Calu3 (cell line): ENCODE measurements around the gene TMEM181. TPM values are rescaled to one million over a fixed set of nuclear protein-coding genes. Genes with fewer than 3 reads are reported as not detected.
"Not testable (repeated sequence)": the region's sequence is repeated elsewhere in the genome, so short reads cannot be mapped to it uniquely, and the experiment has no call there.

Source experiments
- BruUV-seq: library from RNA; stranded (reverse); fragments of 400-500 nt; replicated peaks from 2 replicates; lab custom pipeline; 2021; lab: Mats Ljungman, UMichigan
- CTCF ChIA-PET: fragments of 300-600 bp; sonication (Branson Sonifier 250); formaldehyde crosslinking; loops from one replicate; lab custom pipeline; 2022; ENCODE audit warnings: antibody characterized with exemption; lab: Charles Lee
- DNase-seq: peaks from one replicate; pipeline ENCODE4 v3.0.0; 2022
- H3K27ac Mint-ChIP-seq: one replicate; pipeline ENCODE4 v1.8.0; 2022; ENCODE audit warnings: mixed read lengths; ENCODE audit not compliant: unreplicated experiment
- H3K27me3 Mint-ChIP-seq: one replicate; pipeline ENCODE4 v1.8.0; 2022; ENCODE audit warnings: mixed read lengths; ENCODE audit not compliant: unreplicated experiment
- H3K36me3 Mint-ChIP-seq: one replicate; pipeline ENCODE4 v1.8.0; 2022; ENCODE audit warnings: mild to moderate bottlenecking, moderate library complexity, mixed read lengths; ENCODE audit not compliant: insufficient read depth, unreplicated experiment
- H3K4me1 Mint-ChIP-seq: one replicate; pipeline ENCODE4 v1.8.0; 2022; ENCODE audit warnings: mild to moderate bottlenecking, low read depth, mixed read lengths; ENCODE audit not compliant: unreplicated experiment
- H3K4me3 Mint-ChIP-seq: one replicate; pipeline ENCODE4 v1.8.0; 2022; ENCODE audit warnings: mild to moderate bottlenecking, low read depth, moderate library complexity, mixed read lengths; ENCODE audit not compliant: unreplicated experiment
- H3K9me3 Mint-ChIP-seq: one replicate; pipeline ENCODE4 v1.8.0; 2022; ENCODE audit warnings: low read depth, mixed read lengths; ENCODE audit not compliant: unreplicated experiment
- intact Hi-C: fragments of 100-400 bp; cut with micrococcal nuclease; formaldehyde crosslinking; loops from one replicate; pipeline ENCODE4 v1.10.0; 2022; ENCODE audit not compliant: unreplicated experiment
- total RNA-seq: library from RNA; stranded (reverse); gene quantifications from 2 replicates; pipeline ENCODE4 v1.2.3, GENCODE V29; 2022
- TF ChIP-seq, protein P1 (sequence below): fragments of 200-600 bp; IDR thresholded peaks from one replicate; pipeline ENCODE4 v1.8.0; 2022; ENCODE audit warnings: antibody characterized with exemption; ENCODE audit not compliant: unreplicated experiment

TMEM181 gene
- total RNA-seq, 1 experiment from 2014 or later: 48.7 TPM

DNA sequence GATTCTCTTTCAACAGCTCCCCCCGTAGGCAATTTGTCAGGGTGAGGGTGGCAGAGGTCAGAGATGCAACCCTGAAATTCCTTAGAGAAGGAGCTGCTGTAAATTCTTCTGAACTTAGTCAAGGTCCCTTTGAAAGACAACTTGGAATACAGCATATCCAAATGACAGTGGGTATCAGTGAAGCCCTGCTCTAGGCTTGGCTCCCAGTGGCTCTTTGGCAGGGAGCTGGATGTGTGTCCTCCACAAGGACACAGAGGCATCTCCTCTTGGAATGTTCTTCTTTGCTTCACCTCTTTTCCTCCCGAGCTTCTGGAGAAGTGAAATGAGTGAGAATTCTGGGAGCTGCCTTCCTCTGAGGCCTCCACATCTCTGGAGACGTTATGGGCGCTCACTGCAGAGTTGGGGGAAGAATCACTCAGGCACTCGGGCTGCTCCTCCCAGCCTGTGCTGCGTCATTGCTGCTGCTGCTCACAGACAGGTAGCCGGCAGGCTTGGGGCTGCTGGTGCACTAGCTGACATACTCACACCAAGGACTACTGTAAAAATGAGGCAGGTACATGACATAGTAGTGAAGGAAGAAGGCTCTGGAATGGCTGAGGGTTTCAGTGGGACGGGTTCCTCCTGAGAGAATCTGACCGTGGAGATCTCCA is 50.6 kb downstream of the TMEM181 start:
- Mint-ChIP-seq H3K36me3 (peaks cover 12% of the 10 kb centered on the region), H3K9me3 (no peaks in the 10 kb centered on the region), H3K4me3 (no peak overlapping the region), H3K27me3 (no peaks in the 10 kb centered on the region), H3K27ac (no peak overlapping the region), H3K4me1 (peaks cover 7% of the 10 kb centered on the region)
- no peak for DNase-seq
- TF ChIP-seq, protein P1, sequence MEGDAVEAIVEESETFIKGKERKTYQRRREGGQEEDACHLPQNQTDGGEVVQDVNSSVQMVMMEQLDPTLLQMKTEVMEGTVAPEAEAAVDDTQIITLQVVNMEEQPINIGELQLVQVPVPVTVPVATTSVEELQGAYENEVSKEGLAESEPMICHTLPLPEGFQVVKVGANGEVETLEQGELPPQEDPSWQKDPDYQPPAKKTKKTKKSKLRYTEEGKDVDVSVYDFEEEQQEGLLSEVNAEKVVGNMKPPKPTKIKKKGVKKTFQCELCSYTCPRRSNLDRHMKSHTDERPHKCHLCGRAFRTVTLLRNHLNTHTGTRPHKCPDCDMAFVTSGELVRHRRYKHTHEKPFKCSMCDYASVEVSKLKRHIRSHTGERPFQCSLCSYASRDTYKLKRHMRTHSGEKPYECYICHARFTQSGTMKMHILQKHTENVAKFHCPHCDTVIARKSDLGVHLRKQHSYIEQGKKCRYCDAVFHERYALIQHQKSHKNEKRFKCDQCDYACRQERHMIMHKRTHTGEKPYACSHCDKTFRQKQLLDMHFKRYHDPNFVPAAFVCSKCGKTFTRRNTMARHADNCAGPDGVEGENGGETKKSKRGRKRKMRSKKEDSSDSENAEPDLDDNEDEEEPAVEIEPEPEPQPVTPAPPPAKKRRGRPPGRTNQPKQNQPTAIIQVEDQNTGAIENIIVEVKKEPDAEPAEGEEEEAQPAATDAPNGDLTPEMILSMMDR: no peak
- intact Hi-C loops: no loop called here
- BruUV-seq: no TSS peak
- CTCF ChIA-PET: no interaction called here

DNA sequence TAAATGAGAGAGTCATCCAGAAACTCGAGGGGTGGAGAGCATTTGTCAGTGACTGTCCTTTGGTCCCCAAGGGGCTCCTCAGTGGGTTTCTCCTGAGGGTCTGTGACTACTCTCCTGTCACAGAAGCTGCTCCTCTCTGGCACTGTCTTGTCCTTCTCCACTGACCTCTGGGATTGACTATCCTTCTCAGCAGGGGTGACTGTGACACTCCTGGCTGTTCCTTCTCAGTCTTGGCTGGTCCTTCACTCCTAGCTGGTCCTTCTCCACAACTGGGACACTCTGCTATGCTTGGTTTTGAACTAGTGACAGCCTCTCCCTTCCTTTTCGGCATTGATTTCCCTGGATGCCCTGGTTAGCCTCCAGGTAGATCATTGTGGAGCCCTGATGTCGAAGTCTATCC is 51.1 kb downstream of the TMEM181 start:
- TF ChIP-seq, protein P1: no peak
- no peak overlapping the region for H3K4me3 Mint-ChIP-seq
- no peak overlapping the region for H3K27ac Mint-ChIP-seq
- H3K36me3 Mint-ChIP-seq: peaks cover 10% of the 10 kb centered on the region
- DNase-seq: no peak
- intact Hi-C loops: no loop called here
- CTCF ChIA-PET: no interaction called here
- peaks cover 7% of the 10 kb centered on the region for H3K4me1 Mint-ChIP-seq
- H3K27me3 Mint-ChIP-seq: no peaks in the 10 kb centered on the region
- H3K9me3 Mint-ChIP-seq: no peaks in the 10 kb centered on the region
- BruUV-seq: no TSS peak

DNA sequence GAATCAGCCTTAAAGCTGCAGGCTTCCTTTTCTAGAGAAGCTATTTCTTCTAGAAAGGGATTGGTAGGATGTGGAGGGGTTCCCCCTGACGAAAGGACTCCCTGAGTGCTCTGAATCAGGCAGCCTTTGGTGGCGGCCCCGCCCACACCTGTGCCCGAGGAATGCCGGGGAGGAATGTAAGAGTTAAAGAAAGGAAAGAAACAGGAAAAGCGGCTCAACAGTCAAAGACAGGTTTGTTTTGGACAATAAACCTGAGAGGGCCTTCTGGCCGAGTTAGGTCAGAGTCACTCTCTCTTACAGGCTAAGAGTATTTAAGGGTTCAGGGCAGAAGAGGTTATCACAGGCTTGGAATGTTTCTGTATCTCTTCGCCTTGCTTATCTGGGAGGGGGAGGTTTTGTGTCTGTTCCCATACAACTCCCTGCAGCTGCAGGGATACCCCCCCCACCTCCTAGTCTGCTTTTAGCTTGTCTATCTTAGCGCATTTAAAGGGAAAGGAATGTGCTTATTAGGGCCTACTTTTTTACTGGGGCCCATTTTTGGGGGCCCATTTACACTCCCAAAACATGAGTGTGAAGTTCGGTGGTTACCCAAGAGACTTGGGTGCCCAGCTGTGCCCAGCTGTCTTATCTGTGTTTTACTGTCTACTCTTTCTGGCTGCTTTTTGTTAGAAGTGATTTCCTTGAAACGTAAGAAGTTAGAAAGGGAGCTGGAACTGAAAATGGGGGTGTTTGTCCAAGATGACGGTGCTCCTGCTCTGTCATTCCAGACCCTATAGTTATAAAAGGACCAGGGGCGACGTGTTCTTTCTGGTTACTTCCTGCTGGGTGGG is 51.9 kb downstream of the TMEM181 start:
- no TSS peak for BruUV-seq
- peaks cover 7% of the 10 kb centered on the region for H3K4me1 Mint-ChIP-seq
- TF ChIP-seq, protein P1: no peak
- H3K27me3 Mint-ChIP-seq: no peaks in the 10 kb centered on the region
- intact Hi-C loops: no loop called here
- no peak overlapping the region for H3K4me3 Mint-ChIP-seq
- peaks cover 10% of the 10 kb centered on the region for H3K36me3 Mint-ChIP-seq
- H3K9me3 Mint-ChIP-seq: no peaks in the 10 kb centered on the region
- H3K27ac Mint-ChIP-seq: no peak overlapping the region
- no peak for DNase-seq
- CTCF ChIA-PET: interaction anchor here (0.6 kb wide), 2 partner anchors 247 to 1841 kb away, joined by 3 read pairs; no protein-coding TSS in a partner anchor

DNA sequence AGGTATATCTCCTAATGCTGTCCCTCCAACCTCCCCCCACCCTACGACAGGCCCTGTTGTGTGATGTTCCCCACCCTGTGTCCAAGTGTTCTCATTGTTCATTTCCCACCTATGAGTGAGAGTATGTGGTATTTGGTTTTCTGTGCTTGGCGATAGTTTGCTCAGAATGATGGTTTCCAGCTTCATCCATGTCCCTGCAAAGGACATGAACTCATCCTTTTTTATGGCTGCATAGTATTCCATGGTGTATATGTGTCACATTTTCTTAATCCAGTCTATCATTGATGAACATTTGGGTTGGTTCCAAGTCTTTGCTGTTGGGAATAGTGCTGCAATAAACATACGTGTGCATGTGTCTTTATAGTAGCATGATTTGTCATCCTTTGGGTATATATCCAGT is 54.7 kb downstream of the TMEM181 start:
- CTCF ChIA-PET, H3K27me3 Mint-ChIP-seq, DNase-seq, intact Hi-C loops, H3K9me3 Mint-ChIP-seq, H3K4me1 Mint-ChIP-seq, H3K4me3 Mint-ChIP-seq, H3K27ac Mint-ChIP-seq, BruUV-seq, H3K36me3 Mint-ChIP-seq: not testable (repeated sequence)

DNA sequence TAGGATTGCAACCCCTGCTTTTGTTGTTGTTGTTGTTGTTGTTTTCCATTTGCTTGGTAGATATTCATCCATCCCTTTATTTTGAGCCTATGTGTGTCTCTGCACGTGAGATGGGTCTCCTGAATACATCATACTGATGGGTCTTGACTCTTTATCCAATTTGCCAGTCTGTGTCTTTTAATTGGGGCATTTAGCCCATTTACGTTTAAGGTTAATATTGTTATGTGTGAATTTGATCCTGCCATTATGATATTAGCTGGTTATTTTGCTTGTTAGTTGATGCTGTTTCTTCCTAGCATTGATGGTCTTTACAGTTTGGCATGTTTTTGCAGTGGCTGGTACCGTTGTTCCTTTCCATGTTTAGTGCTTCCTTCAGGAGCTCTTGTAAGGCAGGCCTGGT is 58.4 kb downstream of the TMEM181 start:
- H3K36me3 Mint-ChIP-seq, H3K4me1 Mint-ChIP-seq, H3K27me3 Mint-ChIP-seq, intact Hi-C loops, CTCF ChIA-PET, DNase-seq, H3K9me3 Mint-ChIP-seq, H3K27ac Mint-ChIP-seq, BruUV-seq, H3K4me3 Mint-ChIP-seq: not testable (repeated sequence)
